B cell (primary cell): ENCODE data around the gene IFI30. TPM values are rescaled to one million over a fixed set of nuclear protein-coding genes. Genes with fewer than 3 reads are reported as not detected.
A peak's percentile ranks its signal among the peaks of the same experiment; 100 is the strongest.

ENCODE experiments used
- ATAC-seq: fragments of 200-7000 bp; cut with Tn5 transposase; one replicate; pipeline ENCODE4 v1.10.0; 2021; ENCODE audit warnings: low read depth, mild to moderate bottlenecking, moderate number of reproducible peaks, moderate library complexity
- CTCF ChIA-PET: fragments of 350-600 bp; sonication (Branson Sonifier 250); formaldehyde crosslinking; loops from one replicate; lab custom pipeline; 2021; ENCODE audit warnings: antibody characterized with exemption, inconsistent platforms; lab: Charles Lee
- POLR2A ChIA-PET: fragments of 350-600 bp; sonication (Branson Sonifier 250); formaldehyde crosslinking; loops from one replicate; lab custom pipeline; 2021; ENCODE audit warnings: antibody characterized with exemption; lab: Charles Lee
- DNase-seq: peaks from one replicate; pipeline ENCODE4 v3.0.0; 2013
- H2AFZ ChIP-seq: 2 replicates; pipeline ENCODE4 v1.6.1; 2012; ENCODE audit warnings: mild to moderate bottlenecking, low read depth, low read length; ENCODE audit not compliant: insufficient read depth, poor library complexity, severe bottlenecking
- H3K27ac ChIP-seq, 2 donors: 1 replicate in 1 of 2; 2 replicates in 1 of 2; pipeline ENCODE4 v1.5.1; 2012 to 2013; ENCODE audit warnings: low read length in 2 of 2, mild to moderate bottlenecking in 2 of 2, moderate library complexity in 1 of 2
- H3K27me3 ChIP-seq, 4 experiments: fragments of 200-600 bp in 1 of 4; sonication (generic) in 1 of 4; replicated peaks in 1 of 4; 1 replicate in 2 of 4; 2 replicates in 2 of 4; pipeline versions ENCODE4 v1.6.1 to v1.7.0; 2013 to 2016; ENCODE audit warnings: low read length in 3 of 4, mild to moderate bottlenecking in 2 of 4, mixed read lengths in 1 of 4, moderate library complexity in 1 of 4; ENCODE audit not compliant: insufficient read depth in 4 of 4, control insufficient read depth in 3 of 4; ENCODE audit errors: control extremely low read depth in 1 of 4
- H3K36me3 ChIP-seq, 2 experiments: replicated peaks in 1 of 2; 1 replicate in 1 of 2; 2 replicates in 1 of 2; pipeline versions ENCODE4 v1.6.1 to v1.7.1; 2013; ENCODE audit warnings: low read length in 1 of 2; ENCODE audit not compliant: insufficient read depth in 2 of 2, control insufficient read depth in 1 of 2; ENCODE audit errors: control extremely low read depth in 1 of 2, extremely low read depth in 1 of 2
- H3K4me1 ChIP-seq, 2 donors: fragments of 200-600 bp in 1 of 2; sonication (generic) in 1 of 2; 1 replicate in 1 of 2; 2 replicates in 1 of 2; pipeline versions ENCODE4 v1.5.1 to v1.6.1; 2013 to 2017; ENCODE audit warnings: low read length in 2 of 2; ENCODE audit not compliant: control insufficient read depth in 2 of 2, insufficient read depth in 2 of 2
- H3K4me2 ChIP-seq: replicated peaks from 2 replicates; pipeline ENCODE3; 2012; ENCODE audit warnings: mild to moderate bottlenecking, low read depth, low read length; ENCODE audit not compliant: poor library complexity, severe bottlenecking
- H3K4me3 ChIP-seq, 5 experiments: fragments of 200-600 bp in 1 of 5; sonication (generic) in 1 of 5; 1 replicate in 3 of 5; 2 replicates in 2 of 5; pipeline versions ENCODE4 v1.5.1 to v1.7.0; 2011 to 2016; ENCODE audit warnings: low read length in 4 of 5, mild to moderate bottlenecking in 4 of 5, low read depth in 2 of 5, control low read depth in 1 of 5, moderate library complexity in 1 of 5; ENCODE audit not compliant: insufficient read depth in 1 of 5; ENCODE audit errors: control extremely low read depth in 1 of 5, extremely low read depth in 1 of 5
- H3K79me2 ChIP-seq: fragments of 200-600 bp; sonication (generic); one replicate; pipeline ENCODE4 v1.6.0; 2016; ENCODE audit warnings: low read length; ENCODE audit not compliant: control insufficient read depth, insufficient read depth
- H3K9ac ChIP-seq: fragments of 200-600 bp; sonication (generic); 2 replicates; pipeline ENCODE4 v1.6.1; 2017; ENCODE audit warnings: mild to moderate bottlenecking, low read length, moderate library complexity
- H3K9me3 ChIP-seq, 3 donors: one replicate each; pipeline versions ENCODE4 v1.6.1 to v1.7.1; 2013; ENCODE audit warnings: low read length in 2 of 3; ENCODE audit not compliant: control insufficient read depth in 2 of 3, insufficient read depth in 1 of 3; ENCODE audit errors: control extremely low read depth in 1 of 3
- H4K20me1 ChIP-seq: 2 replicates; pipeline ENCODE4 v1.6.0; 2012; ENCODE audit warnings: mild to moderate bottlenecking, low read length; ENCODE audit not compliant: insufficient read depth, control insufficient read depth, poor library complexity, severe bottlenecking
- H3K27ac Mint-ChIP-seq: one replicate; pipeline ENCODE4 v1.8.0; 2021; ENCODE audit warnings: mixed read lengths
- H3K27me3 Mint-ChIP-seq: one replicate; pipeline ENCODE4 v1.8.0; 2021; ENCODE audit warnings: mixed read lengths
- H3K4me1 Mint-ChIP-seq: one replicate; pipeline ENCODE4 v1.8.0; 2021; ENCODE audit warnings: mixed read lengths
- H3K4me3 Mint-ChIP-seq: one replicate; pipeline ENCODE4 v1.8.0; 2021; ENCODE audit warnings: mixed read lengths
- H3K9me3 Mint-ChIP-seq: one replicate; pipeline ENCODE4 v1.8.0; 2022; ENCODE audit warnings: mixed read lengths; ENCODE audit not compliant: insufficient read depth
- CTCF ChIP-seq: fragments of 200-600 bp; IDR thresholded peaks from one replicate; pipeline ENCODE4 v1.8.0; 2022; ENCODE audit warnings: antibody characterized with exemption, mild to moderate bottlenecking
- EZH2 ChIP-seq: IDR thresholded peaks from 2 replicates; pipeline ENCODE4 v1.6.1; 2012; ENCODE audit warnings: borderline replicate concordance, low read depth, mild to moderate bottlenecking, moderate library complexity, low read length; ENCODE audit not compliant: insufficient read depth, poor library complexity, severe bottlenecking
- WGBS: methylation state at CpG from one replicate; pipeline ENCODE4 v1.1.5; 2013; ENCODE audit warnings: missing lambda C conversion rate; ENCODE audit not compliant: insufficient coverage; 5-methylcytosine and 5-hydroxymethylcytosine counted together
- intact Hi-C: fragments of 100-400 bp; cut with micrococcal nuclease; formaldehyde crosslinking; loops from one replicate; pipeline ENCODE4 v1.10.0; 2022
- polyA plus RNA-seq: library from polyadenylated mRNA; depleted of rRNA; stranded (reverse); fragments of >200 nt; gene quantifications from 2 replicates; pipeline ENCODE4 v1.2.3, GENCODE V29; 2012
- total RNA-seq, 2 donors: library from RNA; stranded (reverse); fragments of 120-200 nt in 1 of 2; gene quantifications; 1 replicate in 1 of 2; 2 replicates in 1 of 2; pipeline versions ENCODE4 v1.2.3 to v1.2.4, GENCODE V29; 2013 to 2022

The IFI30 gene
- total and polyA plus RNA-seq, 2 donors (not counting 1 experiment from before 2014, with no cell fraction given), result 171 to 222 TPM

GRCh38 chr19:18193388-18194180 is 20.0 kb downstream of the IFI30 start:
- peak overlapping the region; percentile 84 for H3K9ac ChIP-seq
- no peaks in the 10 kb centered on the region for H3K27me3 ChIP-seq
- peaks cover 37% of the 10 kb centered on the region for H3K4me1 Mint-ChIP-seq
- no peaks in the 10 kb centered on the region for H3K27me3 Mint-ChIP-seq
- DNase-seq, result peak; percentile 43
- peaks cover 0 to 20% of the 10 kb centered on the region in 2 experiments for H3K36me3 ChIP-seq
- peak overlapping the region; percentile 71 for H2AFZ ChIP-seq
- TF ChIP-seq CTCF (no peak), EZH2 (no peak)
- ChIA-PET CTCF (interaction anchor here (0.6 to 6.4 kb wide), 16 partner anchors 9 to 256 kb away, joined by 3 to 105 read pairs (median 6); partner anchors contain the start of genes ARRDC2, JUND, PIK3R2 and RAB3A), POLR2A (interaction anchor here (0.5 to 5.7 kb wide), 15 partner anchors 10 to 328 kb away, joined by 3 to 64 read pairs (median 6); partner anchors contain the start of genes ELL, IFI30, JUND and PIK3R2)
- no peaks in the 10 kb centered on the region for H4K20me1 ChIP-seq
- peaks cover 25 to 33% of the 10 kb centered on the region in 2 donors for H3K4me1 ChIP-seq
- H3K4me3 ChIP-seq, result peak overlapping the region; percentile 66 to 92 (median 82)
- H3K27ac ChIP-seq, result peak overlapping the region; percentile 65 to 79
- peak overlapping the region; percentile 99 for H3K4me2 ChIP-seq
- WGBS, result 4% methylated on average over 44 of the region's 46 CpGs
- H3K4me3 Mint-ChIP-seq, result peak overlapping the region; percentile 93
- peak overlapping the region; percentile 97 for H3K27ac Mint-ChIP-seq
- H3K79me2 ChIP-seq, result peaks cover 14% of the 10 kb centered on the region
- intact Hi-C loops, result loop anchor here (5.0 to 10.0 kb wide), 4 partner anchors 96 to 944 kb away; partner anchors contain the start of genes ELL, FCHO1, MAST3 and TMEM161A
- H3K9me3 ChIP-seq, result no peaks in the 10 kb centered on the region
- no peak for ATAC-seq
- no peaks in the 10 kb centered on the region for H3K9me3 Mint-ChIP-seq
